ENCODE measurements around the gene E2F6. TPM values are rescaled to one million over a fixed set of nuclear protein-coding genes. Genes with fewer than 3 reads are reported as not detected.

Gene E2F6
- polyA plus RNA-seq, 1 donor from 2014 or later, result 39.1 TPM

- H3K9me3 ChIP-seq (ENCODE audit: low read length), result no peaks in the 10 kb centered on the region
- H3K27me3 ChIP-seq (ENCODE audit: insufficient read depth, low read depth, low read length), result no peaks in the 10 kb centered on the region
- no peak overlapping the region for H3K9ac ChIP-seq (ENCODE audit: low read length)
- H3F3A ChIP-seq (ENCODE audit: insufficient read depth, low read length, poor library complexity, severe bottlenecking), result no peaks in the 10 kb centered on the region
- no peaks in the 10 kb centered on the region for H4K20me1 ChIP-seq (ENCODE audit: insufficient read depth)
- TF ChIP-seq RAD21 (conservative IDR thresholded peaks at IDR 0.05) (no peak), CTCF (IDR thresholded peaks at IDR 0.05; ENCODE audit: poor library complexity, severe bottlenecking) (no peak), SMC3 (conservative IDR thresholded peaks at IDR 0.05; ENCODE audit: poor library complexity) (no peak), TAF1 (IDR thresholded peaks at IDR 0.05; ENCODE audit: low read depth) (no peak), REST (IDR thresholded peaks at IDR 0.05; ENCODE audit: borderline replicate concordance) (no peak)
- H3K27ac ChIP-seq (ENCODE audit: low read length), result no peak overlapping the region
- no peaks in the 10 kb centered on the region for H3K79me2 ChIP-seq (replicated peaks; ENCODE audit: insufficient read depth, low read length)
- no peaks in the 10 kb centered on the region for H3K36me3 ChIP-seq (ENCODE audit: insufficient read depth, low read length)
- no peak overlapping the region for H2AFZ ChIP-seq (ENCODE audit: low read depth, low read length)
- H3K4me2 ChIP-seq (ENCODE audit: low read length), result no peak overlapping the region
- H3K9me2 ChIP-seq (ENCODE audit: insufficient read depth, low read length), result no peaks in the 10 kb centered on the region
- no peak overlapping the region for H3K4me3 ChIP-seq (ENCODE audit: low read length)
These were observed 46.2 kb downstream of the E2F6 start for GRCh38 chr2:11419781-11420180.

GRCh38 chr2:11417946-11418585, 47.9 kb downstream of the E2F6 start:
- H3K27me3 ChIP-seq (ENCODE audit: insufficient read depth, low read depth, low read length), result no peaks in the 10 kb centered on the region
- no peak overlapping the region for H3K27ac ChIP-seq (ENCODE audit: low read length)
- H3K9ac ChIP-seq (ENCODE audit: low read length), result no peak overlapping the region
- no peak overlapping the region for H2AFZ ChIP-seq (ENCODE audit: low read depth, low read length)
- H3K36me3 ChIP-seq (ENCODE audit: insufficient read depth, low read length), result no peaks in the 10 kb centered on the region
- no peak overlapping the region for H3K4me3 ChIP-seq (ENCODE audit: low read length)
- no peaks in the 10 kb centered on the region for H3K79me2 ChIP-seq (replicated peaks; ENCODE audit: insufficient read depth, low read length)
- TF ChIP-seq TAF1 (IDR thresholded peaks at IDR 0.05; ENCODE audit: low read depth) (no peak), EZH2 (IDR thresholded peaks at IDR 0.05; ENCODE audit: borderline replicate concordance, insufficient read depth, low read length, poor library complexity, severe bottlenecking) (no peak), MXI1 (conservative IDR thresholded peaks at IDR 0.05; ENCODE audit: poor library complexity, severe bottlenecking) (no peak), EP300 (conservative IDR thresholded peaks at IDR 0.05; ENCODE audit: poor library complexity, severe bottlenecking) (no peak), RAD21 (conservative IDR thresholded peaks at IDR 0.05) (no peak), SMC3 (conservative IDR thresholded peaks at IDR 0.05; ENCODE audit: poor library complexity) (no peak), REST (IDR thresholded peaks at IDR 0.05; ENCODE audit: borderline replicate concordance) (no peak), CTCF (IDR thresholded peaks at IDR 0.05; ENCODE audit: poor library complexity, severe bottlenecking) (no peak), POLR2AphosphoS5 (IDR thresholded peaks at IDR 0.05) (no peak)
- H3K4me2 ChIP-seq (ENCODE audit: low read length), result no peak overlapping the region
- H3F3A ChIP-seq (ENCODE audit: insufficient read depth, low read length, poor library complexity, severe bottlenecking), result no peaks in the 10 kb centered on the region
- no peaks in the 10 kb centered on the region for H3K9me2 ChIP-seq (ENCODE audit: insufficient read depth, low read length)
- no peaks in the 10 kb centered on the region for H4K20me1 ChIP-seq (ENCODE audit: insufficient read depth)
- no peaks in the 10 kb centered on the region for H3K9me3 ChIP-seq (ENCODE audit: low read length)

All from neural cell (in vitro differentiated cells).